AG04449 (cell line): ENCODE results near the gene HCCS.

Experiments
- CTCF ChIA-PET: fragments of 350-600 bp; formaldehyde crosslinking; extraction: SDS; loops from one replicate; lab custom pipeline; 2021; ENCODE audit warnings: antibody characterized with exemption; lab: Yijun Ruan, JAX
- POLR2A ChIA-PET: fragments of 400-600, 350-600 bp; formaldehyde crosslinking; extraction: SDS; loops from one replicate; lab custom pipeline; 2020; ENCODE audit warnings: antibody characterized with exemption, inconsistent platforms; lab: Yijun Ruan, JAX
- DNase-seq: peaks from one replicate; pipeline ENCODE4 v3.0.0-alpha.2; 2010; ENCODE audit warnings: low read depth, low spot score
- H3K4me3 ChIP-seq: 2 replicates; pipeline ENCODE4 v1.5.1; 2011; ENCODE audit warnings: low read depth, mild to moderate bottlenecking, control low read depth, low read length
- TF ChIP-seq, protein P1 (sequence below): IDR thresholded peaks from one replicate; pipeline ENCODE4 v1.5.1; 2011; ENCODE audit warnings: mild to moderate bottlenecking, moderate library complexity, low read length, control low read depth, inconsistent platforms; ENCODE audit not compliant: insufficient read depth; ENCODE audit errors: missing control alignments

Gene HCCS

DNA sequence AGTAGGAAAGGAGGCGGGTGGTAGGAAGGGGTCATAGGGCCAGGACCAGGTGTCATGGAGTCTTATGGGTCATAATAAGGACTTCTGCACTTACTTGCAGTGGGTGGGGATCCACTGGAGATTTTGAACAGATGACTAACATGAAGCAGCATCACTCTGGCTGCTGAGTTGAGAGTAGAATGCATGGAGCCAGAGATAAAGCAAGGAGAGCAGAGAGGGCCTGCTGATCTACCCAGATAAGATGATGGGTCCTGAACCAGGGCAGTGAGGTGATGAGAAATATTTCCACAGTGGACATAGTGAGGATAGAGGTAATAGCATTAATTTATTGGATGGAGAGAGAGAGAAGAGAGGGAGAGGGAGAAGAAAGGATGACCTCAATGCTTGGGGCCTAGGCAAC is 48.0 kb downstream of the HCCS start:
- TF ChIP-seq, protein P1, sequence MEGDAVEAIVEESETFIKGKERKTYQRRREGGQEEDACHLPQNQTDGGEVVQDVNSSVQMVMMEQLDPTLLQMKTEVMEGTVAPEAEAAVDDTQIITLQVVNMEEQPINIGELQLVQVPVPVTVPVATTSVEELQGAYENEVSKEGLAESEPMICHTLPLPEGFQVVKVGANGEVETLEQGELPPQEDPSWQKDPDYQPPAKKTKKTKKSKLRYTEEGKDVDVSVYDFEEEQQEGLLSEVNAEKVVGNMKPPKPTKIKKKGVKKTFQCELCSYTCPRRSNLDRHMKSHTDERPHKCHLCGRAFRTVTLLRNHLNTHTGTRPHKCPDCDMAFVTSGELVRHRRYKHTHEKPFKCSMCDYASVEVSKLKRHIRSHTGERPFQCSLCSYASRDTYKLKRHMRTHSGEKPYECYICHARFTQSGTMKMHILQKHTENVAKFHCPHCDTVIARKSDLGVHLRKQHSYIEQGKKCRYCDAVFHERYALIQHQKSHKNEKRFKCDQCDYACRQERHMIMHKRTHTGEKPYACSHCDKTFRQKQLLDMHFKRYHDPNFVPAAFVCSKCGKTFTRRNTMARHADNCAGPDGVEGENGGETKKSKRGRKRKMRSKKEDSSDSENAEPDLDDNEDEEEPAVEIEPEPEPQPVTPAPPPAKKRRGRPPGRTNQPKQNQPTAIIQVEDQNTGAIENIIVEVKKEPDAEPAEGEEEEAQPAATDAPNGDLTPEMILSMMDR: no peak
- H3K4me3 ChIP-seq: no peak overlapping the region
- ChIA-PET CTCF (no interaction called here), POLR2A (no interaction called here)
- DNase-seq: no peak

DNA sequence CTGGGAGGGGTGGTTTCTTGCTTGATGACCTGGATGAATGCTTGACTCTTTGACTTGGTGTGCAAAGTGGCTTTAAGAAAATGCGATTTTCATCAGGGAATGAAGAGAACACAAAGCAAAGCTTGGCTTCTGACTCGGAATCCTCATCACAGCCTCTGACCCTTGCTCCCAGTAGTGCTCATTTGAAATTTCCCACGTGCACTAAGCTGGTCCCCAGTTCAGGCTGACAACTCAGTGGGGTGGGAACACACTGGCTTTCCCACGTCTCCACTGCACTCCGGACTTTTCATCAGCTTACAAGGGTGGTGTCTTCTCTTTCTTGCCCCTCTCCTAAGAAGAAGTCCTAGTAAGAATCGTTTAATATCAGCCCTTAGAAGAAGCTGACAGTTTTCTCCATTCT is 53.3 kb downstream of the HCCS start:
- ChIA-PET POLR2A (no interaction called here), CTCF (no interaction called here)
- no peak overlapping the region for H3K4me3 ChIP-seq
- TF ChIP-seq, protein P1: no peak
- no peak for DNase-seq

DNA sequence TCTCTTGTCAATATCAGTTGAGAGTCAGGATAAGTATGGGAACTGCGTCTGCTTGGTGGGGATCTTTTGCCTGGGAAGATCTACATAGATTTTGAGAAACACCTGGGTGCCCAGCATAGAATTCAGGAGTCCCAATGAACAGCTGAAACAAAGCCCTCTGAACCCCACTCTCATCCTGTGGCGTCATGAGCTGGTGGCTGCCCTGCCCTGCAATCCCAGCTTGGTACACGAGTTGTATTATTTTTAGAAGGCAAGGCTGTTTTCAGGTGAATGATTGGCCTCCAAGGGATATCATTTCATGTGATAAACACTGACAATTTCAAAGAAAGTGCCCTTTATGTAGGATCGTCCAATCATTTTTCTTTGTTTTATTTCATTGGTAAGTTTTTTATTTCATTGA is 60.8 kb downstream of the HCCS start:
- TF ChIP-seq, protein P1: no peak
- ChIA-PET POLR2A (no interaction called here), CTCF (interaction anchor here (1.6 kb wide), 1 partner anchor 359 kb away, joined by 5 read pairs; no protein-coding TSS in a partner anchor)

DNA sequence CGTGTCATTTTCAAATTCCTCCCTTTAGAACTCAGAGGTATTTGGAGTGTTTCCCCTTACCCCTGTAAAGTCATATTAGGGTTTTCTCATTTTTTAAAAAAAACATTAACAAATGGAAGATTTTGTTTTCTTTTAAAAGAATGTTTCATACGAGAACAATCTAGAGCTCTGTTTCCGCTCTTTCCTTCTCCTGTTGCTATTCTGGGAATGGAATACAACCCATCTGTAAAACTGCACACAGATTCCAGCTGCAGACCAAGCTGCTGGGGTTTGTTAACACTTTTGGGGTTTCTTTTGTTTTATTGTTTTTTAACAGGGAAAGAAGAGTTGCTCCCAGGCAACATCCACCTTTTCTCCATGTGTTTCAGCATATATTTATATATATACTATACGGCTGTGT is 61.3 kb downstream of the HCCS start:
- no peak for DNase-seq
- POLR2A ChIA-PET: no interaction called here
- no peak overlapping the region for H3K4me3 ChIP-seq
- CTCF ChIA-PET: interaction anchor here (1.6 kb wide), 1 partner anchor 359 kb away, joined by 5 read pairs; no protein-coding TSS in a partner anchor
- TF ChIP-seq, protein P1: no peak

More for the DNA sequence above, 60.8 kb downstream of the HCCS start:
- no peak for DNase-seq
- no peak overlapping the region for H3K4me3 ChIP-seq
